ENCODE results near the gene CASZ1.

CASZ1 gene

DNA sequence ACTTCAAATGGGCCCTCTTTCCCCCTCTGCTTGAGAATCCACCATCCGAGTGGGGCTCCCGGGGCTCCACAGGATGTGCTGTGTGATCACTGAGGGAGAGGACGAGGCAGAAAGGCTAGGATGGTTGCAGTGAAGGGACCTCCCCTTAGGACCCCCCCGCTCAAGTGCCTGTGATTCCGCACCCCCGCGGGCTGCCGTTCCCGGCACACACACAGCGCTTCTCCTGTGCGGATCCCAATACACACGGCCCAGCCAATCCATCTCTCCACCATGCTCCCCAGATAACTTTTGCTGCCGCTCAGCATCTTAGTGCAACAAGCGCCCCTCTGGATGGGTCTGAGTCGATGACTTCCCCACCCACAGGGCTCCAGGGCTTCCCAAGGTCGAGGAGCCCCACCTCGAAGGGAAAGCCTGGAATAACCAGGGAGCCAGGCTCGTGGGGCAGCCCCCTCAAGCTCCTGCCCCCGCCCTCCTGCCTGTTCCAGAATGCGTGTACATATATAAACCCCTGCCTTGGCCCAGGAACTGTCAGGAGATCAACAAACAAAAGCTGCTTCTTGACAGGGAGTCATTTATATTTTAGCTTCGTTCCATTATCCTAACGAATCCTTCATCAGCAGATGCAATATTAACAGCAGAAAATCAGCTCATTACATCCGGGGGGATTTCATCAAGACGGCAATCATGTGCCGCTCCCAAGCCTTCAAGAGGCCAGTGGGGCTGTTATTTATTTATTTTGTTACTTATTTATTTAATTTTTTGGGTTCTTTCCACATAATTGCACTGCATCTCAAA lies 83.7 kb downstream of the CASZ1 start:
- H3K9ac ChIP-seq (ENCODE audit: low read depth, low read length) = no peak overlapping the region
- H3K9me3 ChIP-seq (ENCODE audit: control insufficient read depth, insufficient read depth, low read length) = no peaks in the 10 kb centered on the region
- no peaks in the 10 kb centered on the region for H3K27me3 ChIP-seq (ENCODE audit: control insufficient read depth, insufficient read depth, low read length)
- H3K36me3 ChIP-seq (ENCODE audit: control insufficient read depth, insufficient read depth, low read length) = no peaks in the 10 kb centered on the region
- no peak overlapping the region for H3K4me3 ChIP-seq (ENCODE audit: low read depth, low read length)
- H3K4me1 ChIP-seq (ENCODE audit: control insufficient read depth, insufficient read depth, low read length) = peaks cover 4% of the 10 kb centered on the region

DNA sequence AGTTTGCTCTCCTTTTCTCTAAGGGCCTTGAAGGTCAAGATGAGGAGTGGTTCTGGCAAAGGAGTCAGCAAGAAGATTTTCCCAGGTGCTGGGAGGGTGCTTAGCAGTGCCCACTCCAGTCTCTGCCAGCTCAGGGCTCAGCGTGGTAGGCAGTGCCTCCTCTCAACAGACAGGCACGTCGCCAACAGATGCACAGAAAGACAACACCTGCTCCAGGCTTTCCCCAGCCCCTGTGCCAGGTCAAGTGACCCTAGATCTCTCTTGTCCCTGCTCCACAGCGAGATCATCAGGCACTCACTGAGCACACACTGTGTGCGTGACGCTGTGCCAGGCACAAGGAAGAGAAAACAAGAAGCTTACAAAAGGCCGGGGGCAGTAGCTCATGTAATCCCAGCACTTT lies 86.0 kb downstream of the CASZ1 start:
- no peaks in the 10 kb centered on the region for H3K27me3 ChIP-seq (ENCODE audit: control insufficient read depth, insufficient read depth, low read length)
- H3K4me1 ChIP-seq (ENCODE audit: control insufficient read depth, insufficient read depth, low read length) = peaks cover 2% of the 10 kb centered on the region

DNA sequence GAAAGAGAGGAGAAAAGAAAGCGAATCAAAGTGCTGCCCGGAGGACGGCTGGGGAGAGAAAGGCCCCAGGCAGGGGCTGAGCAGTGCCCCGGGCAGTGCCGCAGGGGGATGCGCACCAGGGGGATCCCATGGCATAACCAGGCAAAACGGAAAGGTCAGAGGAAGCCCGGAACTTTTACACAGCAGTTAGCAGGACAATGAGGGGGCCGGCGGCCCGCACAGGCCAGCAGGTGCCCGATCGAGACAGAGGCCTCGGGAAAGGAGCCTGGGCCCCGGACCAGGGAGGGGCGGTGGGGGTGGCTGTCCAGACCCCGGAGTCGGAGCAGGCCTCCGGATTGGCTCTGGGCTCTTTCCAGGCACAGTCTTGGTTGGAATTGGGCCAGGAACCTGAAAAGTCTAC lies 86.8 kb downstream of the CASZ1 start:
- Histone ChIP-seq H3K4me1 (ENCODE audit: control insufficient read depth, insufficient read depth, low read length) (peaks cover 2% of the 10 kb centered on the region), H3K9ac (ENCODE audit: low read depth, low read length) (no peak overlapping the region), H3K4me3 (ENCODE audit: low read depth, low read length) (no peak overlapping the region), H3K36me3 (ENCODE audit: control insufficient read depth, insufficient read depth, low read length) (no peaks in the 10 kb centered on the region), H3K27me3 (ENCODE audit: control insufficient read depth, insufficient read depth, low read length) (no peaks in the 10 kb centered on the region), H3K9me3 (ENCODE audit: control insufficient read depth, insufficient read depth, low read length) (no peaks in the 10 kb centered on the region)

More for the DNA sequence above, 86.0 kb downstream of the CASZ1 start:
- no peak overlapping the region for H3K9ac ChIP-seq (ENCODE audit: low read depth, low read length)
- H3K9me3 ChIP-seq (ENCODE audit: control insufficient read depth, insufficient read depth, low read length) = no peaks in the 10 kb centered on the region
- no peaks in the 10 kb centered on the region for H3K36me3 ChIP-seq (ENCODE audit: control insufficient read depth, insufficient read depth, low read length)
- H3K4me3 ChIP-seq (ENCODE audit: low read depth, low read length) = no peak overlapping the region

- H3K36me3 ChIP-seq (ENCODE audit: control insufficient read depth, insufficient read depth, low read length) = no peaks in the 10 kb centered on the region
- H3K9ac ChIP-seq (ENCODE audit: low read depth, low read length) = no peak overlapping the region
- H3K4me1 ChIP-seq (ENCODE audit: control insufficient read depth, insufficient read depth, low read length) = peaks cover under 1% of the 10 kb centered on the region
- no peaks in the 10 kb centered on the region for H3K27me3 ChIP-seq (ENCODE audit: control insufficient read depth, insufficient read depth, low read length)
- no peaks in the 10 kb centered on the region for H3K9me3 ChIP-seq (ENCODE audit: control insufficient read depth, insufficient read depth, low read length)
- no peak overlapping the region for H3K4me3 ChIP-seq (ENCODE audit: low read depth, low read length)
Measured at GRCh38 chr1:10709165-10709564, 87.3 kb downstream of the CASZ1 start.

DNA sequence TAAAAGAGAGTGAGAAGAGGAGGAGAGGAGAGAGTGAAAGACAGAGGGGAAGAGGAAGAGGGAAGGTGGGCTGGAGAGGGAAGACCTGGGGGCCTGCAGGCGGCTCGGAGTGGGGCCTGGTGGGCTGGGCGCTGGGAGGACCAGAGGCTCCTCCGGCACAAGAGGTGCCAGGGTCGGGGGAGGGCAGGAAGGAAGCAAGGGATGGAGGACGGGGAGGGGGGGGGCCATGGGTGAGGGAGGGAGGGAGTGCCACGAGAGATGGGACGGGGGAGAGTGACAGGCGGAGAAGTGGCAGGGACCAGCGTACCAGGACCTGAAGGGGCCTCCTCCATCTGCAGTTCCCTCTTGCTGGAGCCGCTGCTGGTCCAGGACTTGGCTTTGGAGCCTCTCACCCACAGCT lies 87.7 kb downstream of the CASZ1 start:
- no peak overlapping the region for H3K9ac ChIP-seq (ENCODE audit: low read depth, low read length)
- peaks cover 4% of the 10 kb centered on the region for H3K4me1 ChIP-seq (ENCODE audit: control insufficient read depth, insufficient read depth, low read length)
- H3K27me3 ChIP-seq (ENCODE audit: control insufficient read depth, insufficient read depth, low read length) = no peaks in the 10 kb centered on the region
- no peaks in the 10 kb centered on the region for H3K9me3 ChIP-seq (ENCODE audit: control insufficient read depth, insufficient read depth, low read length)
- no peaks in the 10 kb centered on the region for H3K36me3 ChIP-seq (ENCODE audit: control insufficient read depth, insufficient read depth, low read length)
- H3K4me3 ChIP-seq (ENCODE audit: low read depth, low read length) = no peak overlapping the region

- peaks cover 4% of the 10 kb centered on the region for H3K4me1 ChIP-seq (ENCODE audit: control insufficient read depth, insufficient read depth, low read length)
- no peaks in the 10 kb centered on the region for H3K27me3 ChIP-seq (ENCODE audit: control insufficient read depth, insufficient read depth, low read length)
- no peak overlapping the region for H3K4me3 ChIP-seq (ENCODE audit: low read depth, low read length)
- no peaks in the 10 kb centered on the region for H3K9me3 ChIP-seq (ENCODE audit: control insufficient read depth, insufficient read depth, low read length)
- H3K36me3 ChIP-seq (ENCODE audit: control insufficient read depth, insufficient read depth, low read length) = no peaks in the 10 kb centered on the region
- H3K9ac ChIP-seq (ENCODE audit: low read depth, low read length) = no peak overlapping the region
Measured at GRCh38 chr1:10707208-10707607, 89.2 kb downstream of the CASZ1 start.

- Histone ChIP-seq H3K9me3 (ENCODE audit: control insufficient read depth, insufficient read depth, low read length) (no peaks in the 10 kb centered on the region), H3K4me1 (ENCODE audit: control insufficient read depth, insufficient read depth, low read length) (peaks cover 4% of the 10 kb centered on the region), H3K27me3 (ENCODE audit: control insufficient read depth, insufficient read depth, low read length) (no peaks in the 10 kb centered on the region)
Measured at GRCh38 chr1:10706376-10706913, 90.0 kb downstream of the CASZ1 start.

GRCh38 chr1:10705953-10706352 lies 90.5 kb downstream of the CASZ1 start:
- Histone ChIP-seq H3K9ac (ENCODE audit: low read depth, low read length) (no peak overlapping the region), H3K4me3 (ENCODE audit: low read depth, low read length) (no peak overlapping the region), H3K36me3 (ENCODE audit: control insufficient read depth, insufficient read depth, low read length) (no peaks in the 10 kb centered on the region), H3K4me1 (ENCODE audit: control insufficient read depth, insufficient read depth, low read length) (peaks cover 4% of the 10 kb centered on the region), H3K27me3 (ENCODE audit: control insufficient read depth, insufficient read depth, low read length) (no peaks in the 10 kb centered on the region), H3K9me3 (ENCODE audit: control insufficient read depth, insufficient read depth, low read length) (no peaks in the 10 kb centered on the region)

More at GRCh38 chr1:10706376-10706913, 90.0 kb downstream of the CASZ1 start:
- no peak overlapping the region for H3K9ac ChIP-seq (ENCODE audit: low read depth, low read length)
- H3K4me3 ChIP-seq (ENCODE audit: low read depth, low read length) = no peak overlapping the region
- H3K36me3 ChIP-seq (ENCODE audit: control insufficient read depth, insufficient read depth, low read length) = no peaks in the 10 kb centered on the region

DNA sequence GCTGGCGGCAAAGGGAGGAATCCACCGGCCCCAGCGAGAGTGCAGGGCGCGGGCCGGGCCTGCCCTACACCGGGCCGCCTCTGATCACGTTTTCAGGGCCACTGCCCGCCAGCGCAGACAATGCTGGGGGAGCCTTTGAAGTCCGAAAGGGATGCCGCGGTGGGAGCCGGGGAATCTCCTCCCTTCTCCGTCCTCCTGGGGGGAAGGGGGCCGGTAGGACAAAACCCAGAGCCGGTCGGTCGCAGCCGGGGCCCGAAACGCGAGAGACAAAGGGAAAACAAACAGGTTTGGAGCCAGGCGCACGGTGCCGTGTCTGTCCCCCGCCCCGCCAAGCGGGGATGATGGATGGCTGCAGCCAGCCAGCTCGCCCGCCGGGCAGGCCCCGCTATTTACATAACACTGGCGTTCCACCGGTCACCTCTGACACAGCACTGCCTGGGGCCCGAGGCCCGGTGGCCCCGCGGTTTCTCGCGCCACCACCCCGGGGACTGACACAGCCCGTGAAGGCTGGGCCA lies 92.0 kb downstream of the CASZ1 start:
- Histone ChIP-seq H3K4me3 (ENCODE audit: low read depth, low read length) (peak overlapping the region; percentile 22), H3K9ac (ENCODE audit: low read depth, low read length) (peak overlapping the region; percentile 19), H3K9me3 (ENCODE audit: control insufficient read depth, insufficient read depth, low read length) (no peaks in the 10 kb centered on the region), H3K36me3 (ENCODE audit: control insufficient read depth, insufficient read depth, low read length) (no peaks in the 10 kb centered on the region), H3K4me1 (ENCODE audit: control insufficient read depth, insufficient read depth, low read length) (peaks cover 4% of the 10 kb centered on the region), H3K27me3 (ENCODE audit: control insufficient read depth, insufficient read depth, low read length) (no peaks in the 10 kb centered on the region)

DNA sequence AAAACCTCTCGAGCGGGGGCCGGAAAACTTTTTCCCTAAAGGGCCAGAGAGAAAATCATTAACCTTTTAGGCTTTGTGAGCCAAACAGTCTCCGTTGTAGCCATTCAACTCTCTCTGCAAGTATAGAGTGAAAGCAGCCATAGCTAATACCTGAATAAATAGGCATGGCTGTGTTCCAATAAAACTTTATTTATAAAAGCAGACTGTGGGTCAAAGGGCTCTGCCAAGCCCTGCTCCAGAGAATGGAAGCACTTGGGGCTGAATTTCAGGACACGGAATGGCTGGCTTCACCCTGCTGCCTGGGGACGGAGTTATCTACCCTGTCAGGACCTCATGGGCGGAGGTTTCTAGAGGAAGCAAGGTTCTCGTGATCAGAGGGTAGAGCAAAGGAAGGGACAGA lies 92.7 kb downstream of the CASZ1 start:
- H3K9ac ChIP-seq (ENCODE audit: low read depth, low read length) = peak overlapping the region; percentile 19
- no peaks in the 10 kb centered on the region for H3K27me3 ChIP-seq (ENCODE audit: control insufficient read depth, insufficient read depth, low read length)
- peaks cover 4% of the 10 kb centered on the region for H3K4me1 ChIP-seq (ENCODE audit: control insufficient read depth, insufficient read depth, low read length)
- peak overlapping the region; percentile 22 for H3K4me3 ChIP-seq (ENCODE audit: low read depth, low read length)
- no peaks in the 10 kb centered on the region for H3K9me3 ChIP-seq (ENCODE audit: control insufficient read depth, insufficient read depth, low read length)
- no peaks in the 10 kb centered on the region for H3K36me3 ChIP-seq (ENCODE audit: control insufficient read depth, insufficient read depth, low read length)

DNA sequence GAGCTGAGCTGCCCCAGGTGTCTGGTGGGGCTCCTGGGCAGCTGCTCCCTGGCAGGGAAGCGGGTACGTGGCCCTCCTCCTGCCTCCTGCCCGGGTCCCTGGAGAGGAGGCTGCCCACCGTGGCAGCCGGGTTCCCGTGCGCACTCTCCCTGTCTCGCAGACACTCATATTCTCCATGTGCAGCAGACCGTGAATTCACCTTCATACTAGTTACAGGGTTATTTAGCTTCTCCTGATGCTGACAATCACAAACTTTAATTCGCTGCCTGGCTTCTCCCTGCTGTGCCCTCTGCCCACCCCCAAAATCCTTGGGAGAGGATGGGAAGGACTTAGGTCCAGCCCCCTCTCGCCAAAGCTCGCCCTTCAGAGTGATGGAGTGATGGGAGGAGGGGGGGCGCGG lies 95.3 kb downstream of the CASZ1 start:
- H3K27me3 ChIP-seq (ENCODE audit: control insufficient read depth, insufficient read depth, low read length) = peaks cover 5% of the 10 kb centered on the region
- peaks cover 4% of the 10 kb centered on the region for H3K4me1 ChIP-seq (ENCODE audit: control insufficient read depth, insufficient read depth, low read length)
- H3K9me3 ChIP-seq (ENCODE audit: control insufficient read depth, insufficient read depth, low read length) = no peaks in the 10 kb centered on the region
- H3K9ac ChIP-seq (ENCODE audit: low read depth, low read length) = no peak overlapping the region
- H3K36me3 ChIP-seq (ENCODE audit: control insufficient read depth, insufficient read depth, low read length) = no peaks in the 10 kb centered on the region
- H3K4me3 ChIP-seq (ENCODE audit: low read depth, low read length) = no peak overlapping the region

DNA sequence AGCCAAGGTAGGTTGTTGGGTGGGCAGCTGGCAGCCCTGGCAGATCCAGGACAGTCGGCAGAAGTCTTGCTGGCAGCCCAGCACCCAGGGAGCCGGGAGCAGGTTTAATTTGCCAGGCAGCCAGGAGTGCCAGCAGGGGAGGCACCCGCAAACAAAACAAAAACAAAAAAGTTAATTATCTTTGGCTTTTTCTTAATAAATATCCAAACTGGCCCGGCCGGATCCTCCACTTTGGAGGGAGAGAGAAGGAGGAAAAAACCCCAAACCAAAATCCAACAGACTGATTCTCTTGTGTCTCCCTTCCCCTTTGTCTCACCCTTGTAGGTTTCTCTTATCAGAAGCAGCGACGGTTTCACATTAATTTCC lies 97.0 kb downstream of the CASZ1 start:
- H3K9me3 ChIP-seq (ENCODE audit: control insufficient read depth, insufficient read depth, low read length) = no peaks in the 10 kb centered on the region
- peaks cover 4% of the 10 kb centered on the region for H3K4me1 ChIP-seq (ENCODE audit: control insufficient read depth, insufficient read depth, low read length)
- H3K36me3 ChIP-seq (ENCODE audit: control insufficient read depth, insufficient read depth, low read length) = no peaks in the 10 kb centered on the region
- H3K9ac ChIP-seq (ENCODE audit: low read depth, low read length) = no peak overlapping the region
- H3K27me3 ChIP-seq (ENCODE audit: control insufficient read depth, insufficient read depth, low read length) = peaks cover 10% of the 10 kb centered on the region
- no peak overlapping the region for H3K4me3 ChIP-seq (ENCODE audit: low read depth, low read length)

All from iPS-15b (cell line).